ENCODE data around the gene GPRC6A.

GPRC6A gene

GRCh38 chr6:116872771-116873170, 43.9 kb upstream of the GPRC6A start:
- Histone ChIP-seq H3K9me3 (ENCODE audit: insufficient read depth, low read depth, low read length) (peaks cover 2% of the 10 kb centered on the region), H3K4me2 (ENCODE audit: low read length) (no peak overlapping the region), H4K91ac (ENCODE audit: low read depth, low read length) (no peak overlapping the region), H3K79me1 (ENCODE audit: low read length) (no peaks in the 10 kb centered on the region), H2AK5ac (ENCODE audit: low read length) (no peak overlapping the region), H4K8ac (ENCODE audit: low read depth, low read length) (no peak overlapping the region), H2BK5ac (ENCODE audit: low read depth, low read length, poor library complexity) (no peak overlapping the region), H3K79me2 (ENCODE audit: control insufficient read depth, insufficient read depth, low read length, poor library complexity) (no peaks in the 10 kb centered on the region), H3K9ac (ENCODE audit: low read length) (no peak overlapping the region), H3K4me3 (ENCODE audit: low read depth, low read length) (no peak overlapping the region), H3K27me3 (ENCODE audit: insufficient read depth, low read length) (peaks cover 21% of the 10 kb centered on the region), H3K23ac (ENCODE audit: low read length) (no peak overlapping the region), H3K18ac (ENCODE audit: low read length) (no peak overlapping the region), H2BK120ac (ENCODE audit: insufficient read depth, low read length, poor library complexity) (no peak overlapping the region), H3K36me3 (ENCODE audit: control insufficient read depth in 1 of 2, insufficient read depth in 2 of 2, low read length in 2 of 2) (no peaks in the 10 kb centered on the region), H3K4me1 (ENCODE audit: control insufficient read depth in 1 of 2, insufficient read depth in 2 of 2, low read length in 2 of 2) (peaks cover 3 to 4% of the 10 kb centered on the region in 2 experiments), H2BK12ac (ENCODE audit: low read length) (no peak overlapping the region), H4K12ac (ENCODE audit: low read depth, low read length) (no peak overlapping the region), H3K27ac (ENCODE audit: low read depth, low read length) (no peak overlapping the region), H3K14ac (ENCODE audit: low read length) (no peak overlapping the region), H3K4ac (ENCODE audit: low read depth, low read length) (no peak overlapping the region), H2AFZ (ENCODE audit: insufficient read depth, low read length, poor library complexity) (no peak overlapping the region)
- no CpG with 5 or more reads among the region's 4 CpGs for WGBS (ENCODE audit: extremely low coverage, insufficient coverage, insufficient read length)
- no peak for DNase-seq

GRCh38 chr6:116866281-116866871, 37.5 kb upstream of the GPRC6A start:
- Histone ChIP-seq H3K9ac (ENCODE audit: low read length) (no peak overlapping the region), H3K36me3 (ENCODE audit: control insufficient read depth in 1 of 2, insufficient read depth in 2 of 2, low read length in 2 of 2) (no peaks in the 10 kb centered on the region), H3K27me3 (ENCODE audit: insufficient read depth, low read length) (no peaks in the 10 kb centered on the region), H2AK5ac (ENCODE audit: low read length) (no peak overlapping the region), H3K23ac (ENCODE audit: low read length) (no peak overlapping the region), H2AFZ (ENCODE audit: insufficient read depth, low read length, poor library complexity) (no peak overlapping the region), H4K8ac (ENCODE audit: low read depth, low read length) (no peak overlapping the region), H3K14ac (ENCODE audit: low read length) (no peak overlapping the region), H3K4me2 (ENCODE audit: low read length) (no peak overlapping the region), H2BK5ac (ENCODE audit: low read depth, low read length, poor library complexity) (no peak overlapping the region), H3K4me3 (ENCODE audit: low read depth, low read length) (no peak overlapping the region), H3K4ac (ENCODE audit: low read depth, low read length) (no peak overlapping the region), H3K79me2 (ENCODE audit: control insufficient read depth, insufficient read depth, low read length, poor library complexity) (no peaks in the 10 kb centered on the region), H2BK120ac (ENCODE audit: insufficient read depth, low read length, poor library complexity) (no peak overlapping the region), H3K79me1 (ENCODE audit: low read length) (no peaks in the 10 kb centered on the region), H3K18ac (ENCODE audit: low read length) (no peak overlapping the region), H4K91ac (ENCODE audit: low read depth, low read length) (no peak overlapping the region), H2BK12ac (ENCODE audit: low read length) (no peak overlapping the region), H4K12ac (ENCODE audit: low read depth, low read length) (no peak overlapping the region), H3K4me1 (ENCODE audit: control insufficient read depth in 1 of 2, insufficient read depth in 2 of 2, low read length in 2 of 2) (no peaks in the 10 kb centered on the region), H3K27ac (ENCODE audit: low read depth, low read length) (no peak overlapping the region), H3K9me3 (ENCODE audit: insufficient read depth, low read depth, low read length) (peaks cover 1% of the 10 kb centered on the region)
- no CpG with 5 or more reads among the region's 3 CpGs for WGBS (ENCODE audit: extremely low coverage, insufficient coverage, insufficient read length)
- DNase-seq: no peak

GRCh38 chr6:116859264-116859663, 30.4 kb upstream of the GPRC6A start:
- no peak overlapping the region for H2BK5ac ChIP-seq (ENCODE audit: low read depth, low read length, poor library complexity)
- no peak overlapping the region for H2AFZ ChIP-seq (ENCODE audit: insufficient read depth, low read length, poor library complexity)
- no peaks in the 10 kb centered on the region for H3K79me2 ChIP-seq (ENCODE audit: control insufficient read depth, insufficient read depth, low read length, poor library complexity)
- H4K91ac ChIP-seq (ENCODE audit: low read depth, low read length): no peak overlapping the region
- H3K18ac ChIP-seq (ENCODE audit: low read length): no peak overlapping the region
- peaks cover 1% of the 10 kb centered on the region for H3K9me3 ChIP-seq (ENCODE audit: insufficient read depth, low read depth, low read length)
- no peaks in the 10 kb centered on the region for H3K27me3 ChIP-seq (ENCODE audit: insufficient read depth, low read length)
- no peaks in the 10 kb centered on the region for H3K79me1 ChIP-seq (ENCODE audit: low read length)
- no peak overlapping the region for H3K23ac ChIP-seq (ENCODE audit: low read length)
- H3K27ac ChIP-seq (ENCODE audit: low read depth, low read length): no peak overlapping the region
- no peak overlapping the region for H2AK5ac ChIP-seq (ENCODE audit: low read length)
- H3K14ac ChIP-seq (ENCODE audit: low read length): no peak overlapping the region
- H4K12ac ChIP-seq (ENCODE audit: low read depth, low read length): no peak overlapping the region
- no peaks in the 10 kb centered on the region for H3K4me1 ChIP-seq (ENCODE audit: control insufficient read depth in 1 of 2, insufficient read depth in 2 of 2, low read length in 2 of 2)
- H2BK12ac ChIP-seq (ENCODE audit: low read length): no peak overlapping the region
- H3K4ac ChIP-seq (ENCODE audit: low read depth, low read length): no peak overlapping the region
- H3K36me3 ChIP-seq (ENCODE audit: control insufficient read depth in 1 of 2, insufficient read depth in 2 of 2, low read length in 2 of 2): no peaks in the 10 kb centered on the region
- no peak overlapping the region for H2BK120ac ChIP-seq (ENCODE audit: insufficient read depth, low read length, poor library complexity)
- H4K8ac ChIP-seq (ENCODE audit: low read depth, low read length): no peak overlapping the region
- no peak overlapping the region for H3K4me3 ChIP-seq (ENCODE audit: low read depth, low read length)
- no peak overlapping the region for H3K4me2 ChIP-seq (ENCODE audit: low read length)
- DNase-seq: no peak
- no peak overlapping the region for H3K9ac ChIP-seq (ENCODE audit: low read length)

GRCh38 chr6:116858060-116858459, 29.2 kb upstream of the GPRC6A start:
- no peak overlapping the region for H2AK5ac ChIP-seq (ENCODE audit: low read length)
- H3K9ac ChIP-seq (ENCODE audit: low read length): no peak overlapping the region
- H2BK12ac ChIP-seq (ENCODE audit: low read length): no peak overlapping the region
- no peak overlapping the region for H2AFZ ChIP-seq (ENCODE audit: insufficient read depth, low read length, poor library complexity)
- H3K4ac ChIP-seq (ENCODE audit: low read depth, low read length): no peak overlapping the region
- H3K79me2 ChIP-seq (ENCODE audit: control insufficient read depth, insufficient read depth, low read length, poor library complexity): no peaks in the 10 kb centered on the region
- no peak overlapping the region for H3K4me3 ChIP-seq (ENCODE audit: low read depth, low read length)
- H3K14ac ChIP-seq (ENCODE audit: low read length): no peak overlapping the region
- H3K36me3 ChIP-seq (ENCODE audit: control insufficient read depth in 1 of 2, insufficient read depth in 2 of 2, low read length in 2 of 2): no peaks in the 10 kb centered on the region
- H3K9me3 ChIP-seq (ENCODE audit: insufficient read depth, low read depth, low read length): peaks cover 1% of the 10 kb centered on the region
- no peak overlapping the region for H4K12ac ChIP-seq (ENCODE audit: low read depth, low read length)
- DNase-seq: no peak
- no peak overlapping the region for H2BK120ac ChIP-seq (ENCODE audit: insufficient read depth, low read length, poor library complexity)
- no peak overlapping the region for H3K27ac ChIP-seq (ENCODE audit: low read depth, low read length)
- no peak overlapping the region for H4K8ac ChIP-seq (ENCODE audit: low read depth, low read length)
- H3K4me2 ChIP-seq (ENCODE audit: low read length): no peak overlapping the region
- H3K23ac ChIP-seq (ENCODE audit: low read length): no peak overlapping the region
- no peaks in the 10 kb centered on the region for H3K27me3 ChIP-seq (ENCODE audit: insufficient read depth, low read length)
- no peak overlapping the region for H3K18ac ChIP-seq (ENCODE audit: low read length)
- H3K4me1 ChIP-seq (ENCODE audit: control insufficient read depth in 1 of 2, insufficient read depth in 2 of 2, low read length in 2 of 2): no peaks in the 10 kb centered on the region
- no peaks in the 10 kb centered on the region for H3K79me1 ChIP-seq (ENCODE audit: low read length)
- no peak overlapping the region for H2BK5ac ChIP-seq (ENCODE audit: low read depth, low read length, poor library complexity)
- no peak overlapping the region for H4K91ac ChIP-seq (ENCODE audit: low read depth, low read length)
